ENCODE results near the gene MAD2L1BP.

- TF ChIP-seq, protein P1, sequence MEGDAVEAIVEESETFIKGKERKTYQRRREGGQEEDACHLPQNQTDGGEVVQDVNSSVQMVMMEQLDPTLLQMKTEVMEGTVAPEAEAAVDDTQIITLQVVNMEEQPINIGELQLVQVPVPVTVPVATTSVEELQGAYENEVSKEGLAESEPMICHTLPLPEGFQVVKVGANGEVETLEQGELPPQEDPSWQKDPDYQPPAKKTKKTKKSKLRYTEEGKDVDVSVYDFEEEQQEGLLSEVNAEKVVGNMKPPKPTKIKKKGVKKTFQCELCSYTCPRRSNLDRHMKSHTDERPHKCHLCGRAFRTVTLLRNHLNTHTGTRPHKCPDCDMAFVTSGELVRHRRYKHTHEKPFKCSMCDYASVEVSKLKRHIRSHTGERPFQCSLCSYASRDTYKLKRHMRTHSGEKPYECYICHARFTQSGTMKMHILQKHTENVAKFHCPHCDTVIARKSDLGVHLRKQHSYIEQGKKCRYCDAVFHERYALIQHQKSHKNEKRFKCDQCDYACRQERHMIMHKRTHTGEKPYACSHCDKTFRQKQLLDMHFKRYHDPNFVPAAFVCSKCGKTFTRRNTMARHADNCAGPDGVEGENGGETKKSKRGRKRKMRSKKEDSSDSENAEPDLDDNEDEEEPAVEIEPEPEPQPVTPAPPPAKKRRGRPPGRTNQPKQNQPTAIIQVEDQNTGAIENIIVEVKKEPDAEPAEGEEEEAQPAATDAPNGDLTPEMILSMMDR (conservative IDR thresholded peaks at IDR 0.05): no peak
- TF ChIP-seq EZH2 (IDR thresholded peaks at IDR 0.05; ENCODE audit: low read depth): no peak
Observed at GRCh38 chr6:43625393-43625992, 10.1 kb upstream of the MAD2L1BP start.

Measured in PC-9 (cell line).